ENCODE measurements around the gene ANKH. TPM values are rescaled to one million over a fixed set of nuclear protein-coding genes. Genes with fewer than 3 reads are reported as not detected.

Gene ANKH
- total and polyA plus RNA-seq, 12 donors: 4.8 to 45.6 (median 30.9) TPM

DNA sequence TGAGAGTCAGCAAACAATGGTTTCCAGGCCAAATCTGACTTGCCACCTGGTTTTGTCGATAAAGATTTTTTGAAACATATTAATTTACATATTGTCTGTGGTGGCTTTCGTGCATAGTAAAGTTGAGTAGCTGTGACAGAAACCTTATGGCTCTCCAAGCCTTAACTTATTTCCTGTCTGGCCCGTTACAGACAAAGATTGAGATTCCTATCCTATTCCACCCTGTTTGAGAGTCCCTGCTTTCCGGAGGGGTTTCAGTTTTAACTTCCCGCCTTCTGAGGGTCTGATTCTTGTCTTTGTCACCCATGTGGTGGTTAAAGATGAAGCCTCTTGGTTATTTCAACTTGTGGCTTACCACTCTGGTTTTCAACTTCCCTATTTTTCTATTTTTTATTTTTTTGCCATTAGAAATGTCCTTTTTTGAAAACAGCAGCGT lies 195.7 kb downstream of the ANKH start:
- TF ChIP-seq POLR2A (IDR thresholded peaks at IDR 0.05): no peak
- TF ChIP-seq, protein P1, sequence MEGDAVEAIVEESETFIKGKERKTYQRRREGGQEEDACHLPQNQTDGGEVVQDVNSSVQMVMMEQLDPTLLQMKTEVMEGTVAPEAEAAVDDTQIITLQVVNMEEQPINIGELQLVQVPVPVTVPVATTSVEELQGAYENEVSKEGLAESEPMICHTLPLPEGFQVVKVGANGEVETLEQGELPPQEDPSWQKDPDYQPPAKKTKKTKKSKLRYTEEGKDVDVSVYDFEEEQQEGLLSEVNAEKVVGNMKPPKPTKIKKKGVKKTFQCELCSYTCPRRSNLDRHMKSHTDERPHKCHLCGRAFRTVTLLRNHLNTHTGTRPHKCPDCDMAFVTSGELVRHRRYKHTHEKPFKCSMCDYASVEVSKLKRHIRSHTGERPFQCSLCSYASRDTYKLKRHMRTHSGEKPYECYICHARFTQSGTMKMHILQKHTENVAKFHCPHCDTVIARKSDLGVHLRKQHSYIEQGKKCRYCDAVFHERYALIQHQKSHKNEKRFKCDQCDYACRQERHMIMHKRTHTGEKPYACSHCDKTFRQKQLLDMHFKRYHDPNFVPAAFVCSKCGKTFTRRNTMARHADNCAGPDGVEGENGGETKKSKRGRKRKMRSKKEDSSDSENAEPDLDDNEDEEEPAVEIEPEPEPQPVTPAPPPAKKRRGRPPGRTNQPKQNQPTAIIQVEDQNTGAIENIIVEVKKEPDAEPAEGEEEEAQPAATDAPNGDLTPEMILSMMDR (IDR thresholded peaks at IDR 0.05): no peak
- no peaks in the 10 kb centered on the region for H3K9me3 ChIP-seq (replicated peaks in 1 of 3)
- H3K27me3 ChIP-seq: no peaks in the 10 kb centered on the region
- peaks cover 6 to 44% of the 10 kb centered on the region in 2 donors for H3K4me1 ChIP-seq (replicated peaks in 1 of 2)
- intact Hi-C loops (cut with DNase I): no loop called here
- no peak for DNase-seq
- H3K27ac ChIP-seq: no peak overlapping the region
- H3K36me3 ChIP-seq (replicated peaks in 1 of 2): peaks cover 0 to 6% of the 10 kb centered on the region in 2 donors
- 55 to 75% (median 63%) methylated on average over 6 of the region's 6 CpGs for WGBS, 4 donors
- no peak overlapping the region for H3K4me3 ChIP-seq

- no peak for DNase-seq
- WGBS, 4 donors: 82 to 88% (median 87%) methylated on average over 8 of the region's 8 CpGs
- peaks cover 6 to 51% of the 10 kb centered on the region in 2 donors for H3K4me1 ChIP-seq (replicated peaks in 1 of 2)
Measured at GRCh38 chr5:14674983-14675854, 196.4 kb downstream of the ANKH start.

DNA sequence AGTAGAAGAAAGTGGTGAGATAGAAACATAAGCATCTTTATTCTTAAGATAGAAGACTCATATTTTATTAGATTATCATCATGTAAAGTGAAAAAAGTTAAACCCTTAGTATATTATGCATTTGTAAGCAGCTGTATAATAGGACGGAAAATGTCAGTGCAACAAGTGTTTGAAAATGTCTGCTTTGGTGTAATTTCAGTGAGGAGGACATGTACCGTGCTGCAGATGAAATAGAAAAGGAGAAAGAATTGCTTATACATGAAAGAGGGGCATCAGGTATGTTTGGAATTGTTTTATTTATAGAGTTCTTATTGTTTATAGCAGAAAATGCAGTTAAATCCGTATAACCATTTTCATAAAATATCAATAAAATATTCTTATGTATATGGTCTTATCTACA lies 198.1 kb downstream of the ANKH start:
- Histone ChIP-seq H3K4me1 (replicated peaks in 1 of 2) (peaks cover 6 to 56% of the 10 kb centered on the region in 2 donors), H3K4me3 (no peak overlapping the region), H3K36me3 (replicated peaks in 1 of 2) (no peaks in the 10 kb centered on the region), H3K27me3 (no peaks in the 10 kb centered on the region), H3K27ac (no peak overlapping the region), H3K9me3 (replicated peaks in 1 of 3) (no peaks in the 10 kb centered on the region)
- TF ChIP-seq POLR2A (IDR thresholded peaks at IDR 0.05): no peak
- TF ChIP-seq, protein P1 (IDR thresholded peaks at IDR 0.05): no peak
- intact Hi-C loops (cut with DNase I): no loop called here
- 74 to 94% (median 92%) methylated on average over 3 of the region's 3 CpGs for WGBS, 4 donors
- no peak for DNase-seq

More at GRCh38 chr5:14674983-14675854, 196.4 kb downstream of the ANKH start:
- H3K27me3 ChIP-seq: no peaks in the 10 kb centered on the region
- TF ChIP-seq, protein P1 (IDR thresholded peaks at IDR 0.05): no peak
- no peak for TF ChIP-seq POLR2A (IDR thresholded peaks at IDR 0.05)
- H3K4me3 ChIP-seq: no peak overlapping the region
- H3K36me3 ChIP-seq (replicated peaks in 1 of 2): no peaks in the 10 kb centered on the region
- no peak overlapping the region for H3K27ac ChIP-seq
- intact Hi-C loops (cut with DNase I): no loop called here
- H3K9me3 ChIP-seq (replicated peaks in 1 of 3): no peaks in the 10 kb centered on the region

- intact Hi-C loops (cut with DNase I): no loop called here
- TF ChIP-seq POLR2A (IDR thresholded peaks at IDR 0.05): no peak
- TF ChIP-seq, protein P1 (IDR thresholded peaks at IDR 0.05): no peak
- 70 to 73% (median 72%) methylated on average over 9 of the region's 9 CpGs for WGBS, 4 donors
- peaks cover 6 to 56% of the 10 kb centered on the region in 2 donors for H3K4me1 ChIP-seq (replicated peaks in 1 of 2)
- H3K36me3 ChIP-seq (replicated peaks in 1 of 2): no peaks in the 10 kb centered on the region
- H3K9me3 ChIP-seq (replicated peaks in 1 of 3): no peaks in the 10 kb centered on the region
- peak in 6 of 7 donors; percentile 48 to 72 (median 64) for DNase-seq
- H3K27me3 ChIP-seq: no peaks in the 10 kb centered on the region
- no peak overlapping the region for H3K27ac ChIP-seq
- no peak overlapping the region for H3K4me3 ChIP-seq
Measured at GRCh38 chr5:14672484-14673394, 198.8 kb downstream of the ANKH start.
